Globus pallidus (tissue), 1 donor: ENCODE results near the gene B3GNT9.

Experiments
- DNase-seq: peaks from one replicate; pipeline ENCODE4 v3.0.0-alpha.2; 2015; ENCODE audit warnings: low spot score

Gene B3GNT9

GRCh38 chr16:67167588-67167987, 16.8 kb upstream of the B3GNT9 start:
- DNase-seq: no peak

GRCh38 chr16:67166598-67167168, 15.9 kb upstream of the B3GNT9 start:
- no peak for DNase-seq

GRCh38 chr16:67166110-67166547, 15.3 kb upstream of the B3GNT9 start:
- DNase-seq: no peak

- no peak for DNase-seq
Observed at GRCh38 chr16:67165121-67166078, 14.6 kb upstream of the B3GNT9 start.

- DNase-seq: no peak
Observed at GRCh38 chr16:67164599-67165061, 13.8 kb upstream of the B3GNT9 start, which contains the start of gene HSF4. Gene HSF4 (plus strand): TSS chr16:67164745. CDS start chr16:67164812, 67 bp downstream.

- DNase-seq: no peak
Observed at GRCh38 chr16:67163999-67164558, 13.3 kb upstream of the B3GNT9 start.

- no peak for DNase-seq
Observed at GRCh38 chr16:67163164-67163998, 12.6 kb upstream of the B3GNT9 start.

GRCh38 chr16:67162506-67163163, 11.8 kb upstream of the B3GNT9 start:
- no peak for DNase-seq

GRCh38 chr16:67161595-67162058, 10.8 kb upstream of the B3GNT9 start:
- no peak for DNase-seq

GRCh38 chr16:67158637-67159600, 8.1 kb upstream of the B3GNT9 start:
- no peak for DNase-seq

- DNase-seq: no peak
Observed at GRCh38 chr16:67157892-67158635, 7.3 kb upstream of the B3GNT9 start.

- no peak for DNase-seq
Observed at GRCh38 chr16:67157106-67157748, 6.4 kb upstream of the B3GNT9 start.

- DNase-seq: no peak
Observed at GRCh38 chr16:67156143-67156844, 5.5 kb upstream of the B3GNT9 start.

GRCh38 chr16:67155295-67156142, 4.7 kb upstream of the B3GNT9 start:
- DNase-seq: peak; percentile 72

- no peak for DNase-seq
Observed at GRCh38 chr16:67154578-67155294, 3.9 kb upstream of the B3GNT9 start.

- no peak for DNase-seq
Observed at GRCh38 chr16:67151431-67152097, 766 bp upstream of the B3GNT9 start.
